PFSK-1 (cell line): ENCODE data around the gene ALDOA.

ENCODE experiments used
- FOXP2 ChIP-seq: optimal IDR thresholded peaks from 2 replicates; pipeline ENCODE3; 2011; ENCODE audit warnings: borderline replicate concordance, control low read depth, inconsistent platforms; ENCODE audit not compliant: insufficient read depth; ENCODE audit errors: extremely low read length, extremely low read depth
- POLR2AphosphoS5 ChIP-seq: IDR thresholded peaks from 2 replicates; pipeline ENCODE4 v1.6.1; 2012; ENCODE audit warnings: low read depth, mild to moderate bottlenecking, control low read depth, low read length, moderate library complexity
- SIN3A ChIP-seq: IDR thresholded peaks from 2 replicates; pipeline ENCODE4 v1.6.1; 2012; ENCODE audit warnings: mild to moderate bottlenecking, low read length, moderate library complexity, borderline replicate concordance; ENCODE audit not compliant: insufficient read depth
- TAF1 ChIP-seq: IDR thresholded peaks from 2 replicates; pipeline ENCODE4 v1.6.1; 2012; ENCODE audit warnings: low read length, control low read depth, borderline replicate concordance; ENCODE audit not compliant: insufficient read depth
- TF ChIP-seq, protein P1 (sequence below), 2 experiments: IDR thresholded peaks; 2 replicates each; pipeline versions ENCODE4 v1.6.1 to v1.8.0; 2011 to 2012; ENCODE audit warnings: low read depth in 2 of 2, low read length in 2 of 2, control low read depth in 1 of 2, inconsistent platforms in 1 of 2, mild to moderate bottlenecking in 1 of 2, moderate library complexity in 1 of 2; ENCODE audit not compliant: insufficient read depth in 1 of 2

The ALDOA gene

DNA sequence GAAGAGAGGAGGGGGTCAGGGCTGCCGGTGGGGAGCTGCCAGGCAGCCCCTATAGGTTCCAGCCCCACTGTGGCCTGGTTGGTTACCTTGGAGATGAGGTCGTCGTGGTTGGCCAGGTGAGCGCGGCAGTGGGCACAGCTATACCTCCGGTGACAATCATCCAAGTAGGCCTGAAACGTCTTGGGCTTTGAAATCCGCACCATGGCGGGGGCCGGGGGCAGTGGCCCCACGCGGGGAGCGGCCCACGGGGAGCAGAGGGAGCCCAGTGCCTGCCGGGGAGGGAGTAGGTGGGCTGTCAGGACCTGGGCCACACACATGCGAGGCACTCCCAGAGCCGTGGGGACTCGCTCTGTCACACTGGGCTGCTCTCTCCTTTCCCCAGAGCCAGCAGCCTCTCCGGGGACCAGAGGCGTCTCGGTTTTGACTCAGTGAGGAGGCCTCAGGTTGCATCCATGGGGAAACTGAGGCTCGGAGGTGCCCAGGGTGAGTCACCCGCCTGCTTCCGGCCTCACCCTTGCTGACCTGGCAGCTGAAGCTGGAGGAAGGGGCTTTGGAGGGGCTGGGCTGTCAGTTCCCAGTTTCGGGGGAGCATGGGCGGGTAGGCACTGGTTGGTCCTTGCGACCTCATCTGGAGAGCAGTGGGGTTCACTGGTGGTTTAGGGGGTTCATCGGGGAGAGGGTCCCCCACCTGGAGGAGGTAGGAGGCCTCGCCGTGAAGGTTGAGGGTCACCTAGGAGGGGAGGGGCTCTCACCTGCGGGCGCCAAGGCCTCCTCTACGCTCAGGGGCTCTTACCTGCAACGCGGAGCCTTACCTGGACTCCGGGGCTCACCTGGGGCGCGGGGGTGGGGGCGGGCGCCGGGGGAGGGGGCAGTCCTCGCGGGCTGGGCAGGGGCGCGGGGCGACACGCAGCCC, 29.9 kb downstream of the ALDOA start:
- TF ChIP-seq TAF1 (no peak), POLR2AphosphoS5 (no peak), SIN3A (no peak), FOXP2 (no peak)
- TF ChIP-seq, protein P1, sequence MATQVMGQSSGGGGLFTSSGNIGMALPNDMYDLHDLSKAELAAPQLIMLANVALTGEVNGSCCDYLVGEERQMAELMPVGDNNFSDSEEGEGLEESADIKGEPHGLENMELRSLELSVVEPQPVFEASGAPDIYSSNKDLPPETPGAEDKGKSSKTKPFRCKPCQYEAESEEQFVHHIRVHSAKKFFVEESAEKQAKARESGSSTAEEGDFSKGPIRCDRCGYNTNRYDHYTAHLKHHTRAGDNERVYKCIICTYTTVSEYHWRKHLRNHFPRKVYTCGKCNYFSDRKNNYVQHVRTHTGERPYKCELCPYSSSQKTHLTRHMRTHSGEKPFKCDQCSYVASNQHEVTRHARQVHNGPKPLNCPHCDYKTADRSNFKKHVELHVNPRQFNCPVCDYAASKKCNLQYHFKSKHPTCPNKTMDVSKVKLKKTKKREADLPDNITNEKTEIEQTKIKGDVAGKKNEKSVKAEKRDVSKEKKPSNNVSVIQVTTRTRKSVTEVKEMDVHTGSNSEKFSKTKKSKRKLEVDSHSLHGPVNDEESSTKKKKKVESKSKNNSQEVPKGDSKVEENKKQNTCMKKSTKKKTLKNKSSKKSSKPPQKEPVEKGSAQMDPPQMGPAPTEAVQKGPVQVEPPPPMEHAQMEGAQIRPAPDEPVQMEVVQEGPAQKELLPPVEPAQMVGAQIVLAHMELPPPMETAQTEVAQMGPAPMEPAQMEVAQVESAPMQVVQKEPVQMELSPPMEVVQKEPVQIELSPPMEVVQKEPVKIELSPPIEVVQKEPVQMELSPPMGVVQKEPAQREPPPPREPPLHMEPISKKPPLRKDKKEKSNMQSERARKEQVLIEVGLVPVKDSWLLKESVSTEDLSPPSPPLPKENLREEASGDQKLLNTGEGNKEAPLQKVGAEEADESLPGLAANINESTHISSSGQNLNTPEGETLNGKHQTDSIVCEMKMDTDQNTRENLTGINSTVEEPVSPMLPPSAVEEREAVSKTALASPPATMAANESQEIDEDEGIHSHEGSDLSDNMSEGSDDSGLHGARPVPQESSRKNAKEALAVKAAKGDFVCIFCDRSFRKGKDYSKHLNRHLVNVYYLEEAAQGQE (IDR thresholded peaks at IDR 0.05; ENCODE audit: insufficient read depth in 1 of 2, low read depth in 2 of 2, low read length in 2 of 2): no peak

GRCh38 chr16:30096105-30096861, 30.7 kb downstream of the ALDOA start, which contains the start of gene YPEL3:
TSS of gene YPEL3 (minus strand) at chr16:30096213. CDS start at chr16:30095482, 731 bp downstream.
- peak; percentile 97 for TF ChIP-seq FOXP2
- TF ChIP-seq POLR2AphosphoS5: no peak

- no peak for TF ChIP-seq SIN3A
- TF ChIP-seq, protein P1 (IDR thresholded peaks at IDR 0.05; ENCODE audit: insufficient read depth in 1 of 2, low read depth in 2 of 2, low read length in 2 of 2): no peak
- TF ChIP-seq POLR2AphosphoS5: no peak
- TF ChIP-seq TAF1: no peak
- TF ChIP-seq FOXP2: no peak
These were observed 31.5 kb downstream of the ALDOA start for GRCh38 chr16:30096862-30097563.

- no peak for TF ChIP-seq POLR2AphosphoS5
- TF ChIP-seq TAF1: no peak
- no peak for TF ChIP-seq SIN3A
These were observed 38.5 kb downstream of the ALDOA start for GRCh38 chr16:30104090-30104489.

DNA sequence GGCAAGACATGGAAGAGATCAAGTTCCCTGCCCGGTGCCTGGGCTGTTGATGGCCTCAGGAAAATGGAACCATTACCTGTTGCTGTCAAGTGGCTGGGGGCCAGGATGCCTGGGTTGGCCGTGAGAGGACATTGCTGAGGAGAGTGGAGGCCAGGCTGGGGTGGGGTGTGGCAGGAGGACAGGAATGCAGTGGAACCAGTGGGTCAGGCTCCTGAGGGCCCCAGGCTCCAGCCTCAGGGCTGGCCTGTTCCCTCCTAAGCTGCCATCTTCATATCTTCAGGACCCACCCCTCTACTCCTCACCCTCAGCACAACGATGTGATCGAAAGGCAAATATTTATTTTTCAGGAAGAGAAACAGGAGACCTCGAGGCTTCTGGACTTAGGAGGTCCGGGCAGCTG, 38.9 kb downstream of the ALDOA start:
- TF ChIP-seq SIN3A: no peak
- no peak for TF ChIP-seq TAF1
- TF ChIP-seq POLR2AphosphoS5: no peak

DNA sequence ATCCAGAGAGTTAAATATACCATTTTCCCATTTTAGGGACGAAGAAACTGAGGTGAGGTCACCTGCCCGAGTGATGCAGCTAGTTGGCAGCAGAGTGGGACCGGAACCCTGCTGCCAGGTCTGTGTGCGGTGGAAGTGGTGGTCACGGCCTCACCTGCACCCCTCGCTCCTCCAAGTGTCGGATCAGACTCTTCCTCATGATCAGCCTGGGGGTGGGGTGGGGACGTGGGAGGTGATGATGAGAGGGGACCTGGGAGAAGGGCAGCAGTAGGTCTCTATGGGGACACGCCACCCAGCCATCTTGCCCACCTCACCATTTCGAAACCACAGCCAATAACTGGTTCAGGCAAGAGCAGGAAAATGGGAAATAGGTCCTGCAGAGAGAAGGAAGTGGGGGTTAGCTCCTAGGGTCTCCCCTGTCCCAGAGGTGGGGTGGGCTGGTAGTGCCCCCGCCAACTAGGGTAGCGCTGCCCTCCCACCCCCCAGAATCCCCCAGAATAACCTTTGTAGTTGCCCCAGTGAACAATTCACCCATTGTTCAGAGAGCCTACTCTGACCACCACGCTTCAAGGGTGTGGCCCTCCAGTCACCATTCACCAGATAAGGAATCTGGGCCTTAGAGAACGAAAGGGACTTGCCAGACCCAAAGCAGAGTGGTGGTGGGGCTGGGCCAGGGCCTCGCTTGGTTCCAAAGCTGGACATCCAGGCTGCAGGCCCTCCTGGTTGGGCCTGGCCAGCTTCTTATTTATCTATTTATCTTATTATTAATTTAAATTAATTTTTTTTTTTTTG, 42.7 kb downstream of the ALDOA start:
- TF ChIP-seq TAF1 (no peak), FOXP2 (no peak), POLR2AphosphoS5 (no peak), SIN3A (no peak)
- TF ChIP-seq, protein P1 (IDR thresholded peaks at IDR 0.05; ENCODE audit: insufficient read depth in 1 of 2, low read depth in 2 of 2, low read length in 2 of 2): no peak
